ENCODE results near the gene TRIM8. TPM values are rescaled to one million over a fixed set of nuclear protein-coding genes. Genes with fewer than 3 reads are reported as not detected.

Gene TRIM8
- total RNA-seq, 1 donor, result 89.0 TPM

- H3K9me3 ChIP-seq (ENCODE audit: low read depth, low read length), result no peaks in the 10 kb centered on the region
- no peaks in the 10 kb centered on the region for H3K27me3 ChIP-seq (ENCODE audit: insufficient read depth, low read length)
- H3K4me1 ChIP-seq (ENCODE audit: insufficient read depth, low read length), result peaks cover 81% of the 10 kb centered on the region
- no peak overlapping the region for H3K4me3 ChIP-seq (ENCODE audit: low read length)
Observed at GRCh38 chr10:102648889-102649796, 4.9 kb downstream of the TRIM8 start.

- Histone ChIP-seq H3K9me3 (ENCODE audit: low read depth, low read length) (no peaks in the 10 kb centered on the region), H3K4me1 (ENCODE audit: insufficient read depth, low read length) (peaks cover 86% of the 10 kb centered on the region), H3K4me3 (ENCODE audit: low read length) (no peak overlapping the region), H3K27me3 (ENCODE audit: insufficient read depth, low read length) (no peaks in the 10 kb centered on the region)
Observed at GRCh38 chr10:102649797-102650654, 5.7 kb downstream of the TRIM8 start.

- no peaks in the 10 kb centered on the region for H3K9me3 ChIP-seq (ENCODE audit: low read depth, low read length)
- no peak overlapping the region for H3K4me3 ChIP-seq (ENCODE audit: low read length)
- peaks cover 86% of the 10 kb centered on the region for H3K4me1 ChIP-seq (ENCODE audit: insufficient read depth, low read length)
Observed at GRCh38 chr10:102650655-102651454, 6.6 kb downstream of the TRIM8 start.

GRCh38 chr10:102651455-102652169 lies 7.3 kb downstream of the TRIM8 start:
- peaks cover 79% of the 10 kb centered on the region for H3K4me1 ChIP-seq (ENCODE audit: insufficient read depth, low read length)
- no peaks in the 10 kb centered on the region for H3K27me3 ChIP-seq (ENCODE audit: insufficient read depth, low read length)
- H3K9me3 ChIP-seq (ENCODE audit: low read depth, low read length), result no peaks in the 10 kb centered on the region
- no peak overlapping the region for H3K4me3 ChIP-seq (ENCODE audit: low read length)

More at GRCh38 chr10:102650655-102651454, 6.6 kb downstream of the TRIM8 start:
- no peaks in the 10 kb centered on the region for H3K27me3 ChIP-seq (ENCODE audit: insufficient read depth, low read length)

- peaks cover 78% of the 10 kb centered on the region for H3K4me1 ChIP-seq (ENCODE audit: insufficient read depth, low read length)
- no peak overlapping the region for H3K4me3 ChIP-seq (ENCODE audit: low read length)
- no peaks in the 10 kb centered on the region for H3K27me3 ChIP-seq (ENCODE audit: insufficient read depth, low read length)
- H3K9me3 ChIP-seq (ENCODE audit: low read depth, low read length), result no peaks in the 10 kb centered on the region
Observed at GRCh38 chr10:102652170-102652916, 8.1 kb downstream of the TRIM8 start.

- peaks cover 78% of the 10 kb centered on the region for H3K4me1 ChIP-seq (ENCODE audit: insufficient read depth, low read length)
- H3K9me3 ChIP-seq (ENCODE audit: low read depth, low read length), result no peaks in the 10 kb centered on the region
- H3K27me3 ChIP-seq (ENCODE audit: insufficient read depth, low read length), result no peaks in the 10 kb centered on the region
- H3K4me3 ChIP-seq (ENCODE audit: low read length), result no peak overlapping the region
Observed at GRCh38 chr10:102653060-102653459, 8.8 kb downstream of the TRIM8 start.

- Histone ChIP-seq H3K4me1 (ENCODE audit: insufficient read depth, low read length) (peaks cover 70% of the 10 kb centered on the region), H3K9me3 (ENCODE audit: low read depth, low read length) (no peaks in the 10 kb centered on the region), H3K4me3 (ENCODE audit: low read length) (no peak overlapping the region), H3K27me3 (ENCODE audit: insufficient read depth, low read length) (no peaks in the 10 kb centered on the region)
Observed at GRCh38 chr10:102654566-102654965, 10.3 kb downstream of the TRIM8 start.

- Histone ChIP-seq H3K9me3 (ENCODE audit: low read depth, low read length) (no peaks in the 10 kb centered on the region), H3K4me3 (ENCODE audit: low read length) (no peak overlapping the region), H3K4me1 (ENCODE audit: insufficient read depth, low read length) (peaks cover 69% of the 10 kb centered on the region)
Observed at GRCh38 chr10:102654969-102655368, 10.7 kb downstream of the TRIM8 start.

GRCh38 chr10:102656026-102656425 lies 11.7 kb downstream of the TRIM8 start:
- Histone ChIP-seq H3K9me3 (ENCODE audit: low read depth, low read length) (no peaks in the 10 kb centered on the region), H3K27me3 (ENCODE audit: insufficient read depth, low read length) (no peaks in the 10 kb centered on the region), H3K4me1 (ENCODE audit: insufficient read depth, low read length) (peaks cover 68% of the 10 kb centered on the region), H3K4me3 (ENCODE audit: low read length) (no peak overlapping the region)

More at GRCh38 chr10:102654969-102655368, 10.7 kb downstream of the TRIM8 start:
- H3K27me3 ChIP-seq (ENCODE audit: insufficient read depth, low read length), result no peaks in the 10 kb centered on the region

- Histone ChIP-seq H3K4me1 (ENCODE audit: insufficient read depth, low read length) (peaks cover 68% of the 10 kb centered on the region), H3K4me3 (ENCODE audit: low read length) (no peak overlapping the region), H3K9me3 (ENCODE audit: low read depth, low read length) (no peaks in the 10 kb centered on the region), H3K27me3 (ENCODE audit: insufficient read depth, low read length) (no peaks in the 10 kb centered on the region)
Observed at GRCh38 chr10:102656791-102657371, 12.6 kb downstream of the TRIM8 start.

GRCh38 chr10:102657451-102657850 lies 13.2 kb downstream of the TRIM8 start:
- H3K9me3 ChIP-seq (ENCODE audit: low read depth, low read length), result no peaks in the 10 kb centered on the region
- H3K4me1 ChIP-seq (ENCODE audit: insufficient read depth, low read length), result peaks cover 63% of the 10 kb centered on the region
- no peak overlapping the region for H3K4me3 ChIP-seq (ENCODE audit: low read length)
- H3K27me3 ChIP-seq (ENCODE audit: insufficient read depth, low read length), result no peaks in the 10 kb centered on the region

GRCh38 chr10:102657984-102658724 lies 13.9 kb downstream of the TRIM8 start:
- Histone ChIP-seq H3K9me3 (ENCODE audit: low read depth, low read length) (no peaks in the 10 kb centered on the region), H3K4me1 (ENCODE audit: insufficient read depth, low read length) (peaks cover 56% of the 10 kb centered on the region), H3K27me3 (ENCODE audit: insufficient read depth, low read length) (no peaks in the 10 kb centered on the region)

GRCh38 chr10:102658802-102659201 lies 14.5 kb downstream of the TRIM8 start:
- Histone ChIP-seq H3K9me3 (ENCODE audit: low read depth, low read length) (no peaks in the 10 kb centered on the region), H3K27me3 (ENCODE audit: insufficient read depth, low read length) (no peaks in the 10 kb centered on the region), H3K4me1 (ENCODE audit: insufficient read depth, low read length) (peaks cover 50% of the 10 kb centered on the region), H3K4me3 (ENCODE audit: low read length) (no peak overlapping the region)

More at GRCh38 chr10:102657984-102658724, 13.9 kb downstream of the TRIM8 start:
- no peak overlapping the region for H3K4me3 ChIP-seq (ENCODE audit: low read length)
